Tibial nerve (tissue), 4 donors: Measurements from ENCODE around the gene XPO5. TPM values are rescaled to one million over a fixed set of nuclear protein-coding genes. Genes with fewer than 3 reads are reported as not detected.

Experiments used
- DNase-seq, 2 donors: peaks; one replicate each; pipeline ENCODE4 v3.0.0-alpha.2; 2019; ENCODE audit warnings: low spot score in 2 of 2
- H3K27ac ChIP-seq, 4 donors: fragments of 200-600 bp; sonication (generic) in 3 of 4; one replicate each; pipeline ENCODE4 v1.5.1; 2017 to 2019; ENCODE audit warnings: mild to moderate bottlenecking in 1 of 4
- H3K27me3 ChIP-seq, 2 donors: fragments of 200-600 bp; sonication (generic) in 1 of 2; one replicate each; pipeline versions ENCODE4 v1.5.1 to v1.6.0; 2017 to 2019
- H3K36me3 ChIP-seq, 3 donors: fragments of 200-600 bp; sonication (generic); one replicate each; pipeline ENCODE4 v1.5.1; 2018 to 2019
- H3K4me1 ChIP-seq, 4 donors: fragments of 200-600 bp; sonication (generic) in 3 of 4; one replicate each; pipeline ENCODE4 v1.5.1; 2017 to 2019
- H3K4me3 ChIP-seq, 4 donors: fragments of 200-600 bp; sonication (generic) in 3 of 4; one replicate each; pipeline ENCODE4 v1.5.1; 2017 to 2019; ENCODE audit warnings: mild to moderate bottlenecking in 1 of 4, moderate library complexity in 1 of 4
- H3K9me3 ChIP-seq, 4 donors: fragments of 200-600 bp; sonication (generic) in 3 of 4; one replicate each; pipeline ENCODE4 v1.5.1; 2017 to 2019
- EP300 ChIP-seq, 2 donors: sonication (generic); formaldehyde crosslinking; IDR thresholded peaks; one replicate each; pipeline ENCODE4 v1.6.1; 2017; ENCODE audit warnings: antibody characterized with exemption in 2 of 2, mild to moderate bottlenecking in 1 of 2
- POLR2A ChIP-seq, 2 donors: fragments of 450-650 bp; IDR thresholded peaks; one replicate each; pipeline ENCODE4 v1.6.1; 2017; ENCODE audit warnings: antibody characterized with exemption in 2 of 2, mild to moderate bottlenecking in 2 of 2, moderate library complexity in 2 of 2
- WGBS, 2 donors: methylation state at CpG; one replicate each; pipeline ENCODE4 v1.1.5; 2018; 5-methylcytosine and 5-hydroxymethylcytosine counted together
- total RNA-seq, 4 donors: library from RNA; depleted of rRNA; stranded (reverse); fragments of >200 nt; gene quantifications; one replicate each; pipeline ENCODE4 v1.1.0, GENCODE V29; 2016
- TF ChIP-seq, protein P1 (sequence below), 5 experiments: fragments of 200-600 bp in 3 of 5; fragments of 450-650 bp in 2 of 5; sonication (generic) in 3 of 5; IDR thresholded peaks; one replicate each; pipeline ENCODE4 v1.5.1; 2016 to 2019; ENCODE audit warnings: antibody characterized with exemption in 5 of 5, mild to moderate bottlenecking in 3 of 5, moderate library complexity in 2 of 5

The XPO5 gene
- total RNA-seq, 4 donors from 2014 or later: 12.5 to 38.3 (median 32.8) TPM

DNA sequence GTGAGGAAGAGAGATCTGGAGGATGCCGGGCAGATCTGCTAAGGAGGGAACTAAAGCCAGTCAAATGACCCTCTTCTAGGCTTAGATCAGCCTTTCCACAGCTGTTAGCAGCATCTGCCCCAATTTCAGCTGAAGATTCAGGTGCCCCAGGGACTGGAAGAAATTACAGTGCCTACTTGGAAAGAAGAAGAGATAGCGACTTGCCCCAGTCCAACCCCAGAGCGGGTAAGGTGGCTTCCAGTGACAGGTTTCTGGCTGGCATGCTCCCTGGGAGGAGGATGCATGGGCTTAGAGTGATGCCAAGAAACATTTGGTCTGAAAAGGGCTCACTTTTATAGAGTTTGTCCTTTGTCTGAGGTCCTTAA is 97.8 kb downstream of the XPO5 start:
- no peak for TF ChIP-seq POLR2A (IDR thresholded peaks at IDR 0.05)
- no peak for TF ChIP-seq EP300 (IDR thresholded peaks at IDR 0.05)
- TF ChIP-seq, protein P1, sequence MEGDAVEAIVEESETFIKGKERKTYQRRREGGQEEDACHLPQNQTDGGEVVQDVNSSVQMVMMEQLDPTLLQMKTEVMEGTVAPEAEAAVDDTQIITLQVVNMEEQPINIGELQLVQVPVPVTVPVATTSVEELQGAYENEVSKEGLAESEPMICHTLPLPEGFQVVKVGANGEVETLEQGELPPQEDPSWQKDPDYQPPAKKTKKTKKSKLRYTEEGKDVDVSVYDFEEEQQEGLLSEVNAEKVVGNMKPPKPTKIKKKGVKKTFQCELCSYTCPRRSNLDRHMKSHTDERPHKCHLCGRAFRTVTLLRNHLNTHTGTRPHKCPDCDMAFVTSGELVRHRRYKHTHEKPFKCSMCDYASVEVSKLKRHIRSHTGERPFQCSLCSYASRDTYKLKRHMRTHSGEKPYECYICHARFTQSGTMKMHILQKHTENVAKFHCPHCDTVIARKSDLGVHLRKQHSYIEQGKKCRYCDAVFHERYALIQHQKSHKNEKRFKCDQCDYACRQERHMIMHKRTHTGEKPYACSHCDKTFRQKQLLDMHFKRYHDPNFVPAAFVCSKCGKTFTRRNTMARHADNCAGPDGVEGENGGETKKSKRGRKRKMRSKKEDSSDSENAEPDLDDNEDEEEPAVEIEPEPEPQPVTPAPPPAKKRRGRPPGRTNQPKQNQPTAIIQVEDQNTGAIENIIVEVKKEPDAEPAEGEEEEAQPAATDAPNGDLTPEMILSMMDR (IDR thresholded peaks at IDR 0.05): no peak

DNA sequence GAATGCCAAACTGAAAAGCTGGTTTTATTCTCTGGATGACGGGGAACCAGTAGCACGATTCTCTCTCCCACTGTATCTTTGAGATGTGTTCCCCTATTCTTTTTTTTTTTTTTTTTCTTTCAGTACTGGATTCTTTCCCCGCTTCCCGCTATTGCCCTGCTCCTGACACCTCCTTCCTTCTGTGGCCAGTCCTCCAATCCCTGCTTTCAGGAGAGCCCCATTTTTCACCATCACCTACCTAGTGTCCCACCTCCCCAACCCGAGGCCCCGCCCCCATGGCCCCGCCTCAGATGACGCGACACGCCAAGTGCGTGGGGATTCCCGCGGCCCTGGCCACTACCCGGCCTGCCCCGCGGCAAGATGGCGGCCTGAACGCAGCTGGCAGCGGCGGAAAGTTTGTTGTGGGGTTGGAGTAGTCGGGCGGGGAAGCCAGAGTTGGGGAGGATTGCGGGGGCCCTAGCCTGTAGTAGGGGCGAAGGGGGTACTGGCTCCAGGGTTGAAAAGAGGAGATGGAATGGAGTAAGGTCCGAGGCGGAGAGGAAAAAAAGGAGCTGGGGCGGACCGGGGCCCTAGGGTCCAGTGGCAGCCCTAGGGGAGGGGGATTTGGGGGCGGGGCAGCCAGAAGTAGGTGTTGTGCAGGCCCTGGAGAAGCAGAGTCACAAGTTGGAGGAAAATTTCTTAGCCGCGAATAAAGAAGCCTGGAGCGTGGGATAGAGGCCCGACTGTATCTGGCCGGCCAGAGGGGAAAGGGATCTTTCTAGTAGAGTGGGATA is 98.4 kb downstream of the XPO5 start, which contains the start of gene TJAP1:
Gene TJAP1 (plus strand): TSS at position 336 of the 773 bp plus-strand sequence. CDS start 21,432 bp downstream, outside the sequence.
- TF ChIP-seq, protein P1 (IDR thresholded peaks at IDR 0.05): no peak
- TF ChIP-seq EP300 (IDR thresholded peaks at IDR 0.05): peak; percentile 31 to 93
- TF ChIP-seq POLR2A (IDR thresholded peaks at IDR 0.05): peak; percentile 20 to 73
- peak within 1 kb of the TSS; percentile 71 to 89 (median 88) for H3K27ac ChIP-seq
- 1 to 2% methylated on average over 34 of the region's 34 CpGs for WGBS, 2 donors
- DNase-seq: peak; percentile 87 to 92
- peaks cover 0 to 39% (median 13%) of the 10 kb centered on the region in 4 donors for H3K4me1 ChIP-seq
- no peaks in the 10 kb centered on the region for H3K27me3 ChIP-seq
- H3K4me3 ChIP-seq: peak within 1 kb of the TSS; percentile 62 to 75 (median 68)
- peaks cover 0 to 2% (median 0%) of the 10 kb centered on the region in 3 donors for H3K36me3 ChIP-seq
- no peaks in the 10 kb centered on the region for H3K9me3 ChIP-seq

More for the DNA sequence above, 97.8 kb downstream of the XPO5 start:
- peak overlapping the region; percentile 71 to 89 (median 88) for H3K27ac ChIP-seq
- H3K27me3 ChIP-seq: no peaks in the 10 kb centered on the region
- H3K4me3 ChIP-seq: peak overlapping the region; percentile 62 to 75 (median 68)
- H3K4me1 ChIP-seq: peaks cover 0 to 40% (median 13%) of the 10 kb centered on the region in 4 donors
- H3K9me3 ChIP-seq: no peaks in the 10 kb centered on the region
- DNase-seq: no peak
- peaks cover 0 to 8% (median 0%) of the 10 kb centered on the region in 3 donors for H3K36me3 ChIP-seq
- 16 to 26% methylated on average over 3 of the region's 3 CpGs for WGBS, 2 donors

DNA sequence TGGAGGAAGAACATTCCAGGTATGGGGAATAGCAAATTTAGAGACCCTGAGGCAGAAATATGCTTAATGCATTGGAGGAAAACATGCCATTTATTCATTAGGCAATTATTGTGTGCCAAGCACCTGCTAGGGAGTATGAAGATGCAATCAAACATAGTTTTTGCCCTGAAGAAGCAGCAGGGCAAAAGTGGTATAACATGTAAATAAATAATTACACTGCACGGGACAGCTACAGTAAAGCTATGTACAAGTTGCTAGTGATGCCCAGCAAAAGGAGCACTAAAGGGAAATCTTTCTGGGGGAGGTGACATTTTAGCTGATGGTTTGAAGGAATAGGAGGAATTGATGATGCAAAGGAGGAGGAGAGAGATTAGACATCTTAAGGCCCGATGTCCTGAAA is 99.1 kb downstream of the XPO5 start:
- DNase-seq: no peak
- Histone ChIP-seq H3K4me1 (peaks cover 0 to 34% (median 13%) of the 10 kb centered on the region in 4 donors), H3K27me3 (no peaks in the 10 kb centered on the region), H3K4me3 (peak overlapping the region; percentile 62 to 75 (median 68)), H3K9me3 (no peaks in the 10 kb centered on the region), H3K36me3 (no peaks in the 10 kb centered on the region), H3K27ac (peak overlapping the region; percentile 71 to 89 (median 88))
- TF ChIP-seq, protein P1 (IDR thresholded peaks at IDR 0.05): no peak
- TF ChIP-seq EP300 (IDR thresholded peaks at IDR 0.05) (no peak), POLR2A (IDR thresholded peaks at IDR 0.05) (no peak)
- WGBS, 2 donors: 29 to 41% methylated on average over 2 of the region's 2 CpGs

DNA sequence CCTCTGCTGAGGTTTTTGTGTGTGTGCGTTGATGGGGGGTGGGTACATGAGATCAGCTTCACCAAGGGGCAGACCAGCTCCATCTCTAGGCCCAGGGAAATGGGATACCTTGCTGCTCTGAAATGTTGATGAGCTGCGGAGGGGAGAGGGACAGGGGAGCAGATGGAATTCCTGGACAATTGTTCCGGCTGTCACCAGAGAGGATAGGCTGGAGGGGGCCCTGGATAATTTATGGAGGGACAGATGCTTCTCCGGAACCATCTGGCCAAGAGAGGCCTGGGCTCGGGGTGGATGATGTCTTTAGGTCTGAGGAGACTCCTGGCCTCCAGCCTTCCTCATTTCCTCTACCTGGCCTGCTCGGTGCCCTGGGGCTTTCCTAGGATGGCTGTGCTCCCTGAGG is 100.3 kb downstream of the XPO5 start:
- WGBS, 2 donors: 67 to 76% methylated on average over 6 of the region's 6 CpGs
- H3K9me3 ChIP-seq: no peaks in the 10 kb centered on the region
- TF ChIP-seq EP300 (IDR thresholded peaks at IDR 0.05) (no peak), POLR2A (IDR thresholded peaks at IDR 0.05) (no peak)
- TF ChIP-seq, protein P1 (IDR thresholded peaks at IDR 0.05): no peak
- no peak overlapping the region for H3K27ac ChIP-seq
- H3K4me3 ChIP-seq: no peak overlapping the region
- H3K4me1 ChIP-seq: peaks cover 0 to 30% (median 13%) of the 10 kb centered on the region in 4 donors
- H3K36me3 ChIP-seq: no peaks in the 10 kb centered on the region
- no peaks in the 10 kb centered on the region for H3K27me3 ChIP-seq
- no peak for DNase-seq

DNA sequence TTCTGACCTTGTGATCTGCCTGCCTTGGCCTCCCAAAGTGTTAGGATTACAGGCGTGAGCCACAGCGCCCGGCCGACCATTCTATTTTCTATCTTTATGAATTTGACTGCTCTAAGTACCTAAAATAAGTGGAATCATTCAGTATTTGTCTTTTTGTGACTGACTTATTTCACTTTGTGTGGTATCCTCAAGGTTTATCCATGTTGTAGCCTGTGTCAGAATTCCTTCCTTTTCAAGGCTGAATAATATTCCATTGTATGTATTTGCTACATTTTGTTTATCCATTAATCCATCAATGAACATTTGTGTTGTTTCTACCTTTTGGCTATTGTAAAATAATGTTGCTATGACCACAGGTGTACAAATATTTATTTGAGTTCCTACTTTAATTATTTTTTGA is 103.3 kb downstream of the XPO5 start:
- no peak for TF ChIP-seq POLR2A (IDR thresholded peaks at IDR 0.05)
- TF ChIP-seq EP300 (IDR thresholded peaks at IDR 0.05): no peak
- TF ChIP-seq, protein P1 (IDR thresholded peaks at IDR 0.05): no peak
- no peaks in the 10 kb centered on the region for H3K36me3 ChIP-seq
- H3K27ac ChIP-seq: no peak overlapping the region
- WGBS, 2 donors: 97% methylated on average over 4 of the region's 4 CpGs
- no peaks in the 10 kb centered on the region for H3K9me3 ChIP-seq
- H3K27me3 ChIP-seq: peaks cover 0 to 1% of the 10 kb centered on the region in 2 donors
- DNase-seq: no peak
- no peak overlapping the region for H3K4me3 ChIP-seq
- peaks cover 0 to 5% (median 2%) of the 10 kb centered on the region in 4 donors for H3K4me1 ChIP-seq
